HG03565 (cell line): ENCODE measurements around the gene PRKCH.

Experiments used
- ATAC-seq: cut with Tn5 transposase; IDR thresholded peaks from one replicate; pipeline ENCODE4 v1.9.1; 2021; ENCODE audit warnings: mild to moderate bottlenecking, moderate library complexity; ENCODE audit not compliant: unreplicated experiment

PRKCH gene

DNA sequence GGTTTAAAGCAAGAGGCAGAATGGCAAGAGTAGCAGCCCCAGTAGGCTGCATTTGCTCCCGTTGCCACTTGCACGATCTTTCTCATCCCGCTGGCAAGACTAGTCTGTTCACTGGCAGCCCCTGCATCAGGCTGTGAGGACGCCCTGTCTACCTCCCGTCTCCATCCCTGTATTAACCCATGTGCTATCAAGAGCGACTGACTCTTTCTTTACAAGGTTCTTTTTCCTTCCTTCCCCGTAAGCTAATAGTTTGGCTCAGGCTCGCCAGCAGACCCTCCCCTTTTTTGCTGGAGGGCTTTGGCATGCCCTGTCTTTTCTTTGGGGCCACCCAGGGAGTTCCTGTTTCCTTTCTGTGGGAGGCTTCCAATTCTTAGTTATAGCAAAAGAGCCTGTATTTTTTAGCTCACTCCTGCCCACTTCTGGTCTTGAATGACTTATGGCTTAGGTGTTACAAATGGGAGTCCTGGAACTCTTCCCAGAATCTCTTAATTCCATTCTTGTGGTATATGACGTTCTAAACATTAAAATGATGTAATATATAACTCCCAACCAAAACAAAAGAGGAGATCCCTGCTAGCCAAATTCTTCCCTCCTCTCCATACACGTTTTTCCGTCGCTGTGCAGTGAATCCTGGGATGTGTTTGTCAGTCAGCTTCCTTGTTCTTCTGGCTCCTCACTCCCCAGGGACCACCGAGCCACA, 149.0 kb downstream of the PRKCH start:
- ATAC-seq, result no peak

GRCh38 chr14:61470961-61471293, 149.5 kb downstream of the PRKCH start:
- no peak for ATAC-seq

- no peak for ATAC-seq
These were observed 150.1 kb downstream of the PRKCH start for GRCh38 chr14:61471297-61472005.

GRCh38 chr14:61472011-61472672, 150.8 kb downstream of the PRKCH start:
- ATAC-seq, result no peak

GRCh38 chr14:61472801-61473376, 151.5 kb downstream of the PRKCH start:
- no peak for ATAC-seq

DNA sequence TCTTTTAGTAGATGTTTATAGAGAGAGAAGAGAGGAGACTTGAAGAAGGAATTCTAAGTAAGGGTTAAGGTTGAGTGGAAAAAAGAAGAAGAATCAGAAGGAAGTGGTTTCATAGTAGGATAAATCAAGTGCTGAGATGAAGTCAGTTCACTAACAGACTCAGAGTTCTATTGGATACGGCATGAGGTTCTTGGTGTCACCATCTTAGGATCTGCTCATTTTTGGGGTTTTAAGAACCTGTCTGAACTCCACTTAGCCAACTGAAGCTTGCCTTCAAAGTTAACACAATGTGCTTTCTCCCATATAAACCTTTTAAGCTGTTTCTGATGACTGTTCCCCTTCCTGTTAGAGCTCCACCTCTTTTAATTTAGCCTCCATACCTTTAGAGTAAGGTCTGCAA, 152.6 kb downstream of the PRKCH start:
- no peak for ATAC-seq

- ATAC-seq, result no peak
These were observed 153.3 kb downstream of the PRKCH start for GRCh38 chr14:61474701-61475100.

- ATAC-seq, result no peak
These were observed 153.9 kb downstream of the PRKCH start for GRCh38 chr14:61475316-61475715.

DNA sequence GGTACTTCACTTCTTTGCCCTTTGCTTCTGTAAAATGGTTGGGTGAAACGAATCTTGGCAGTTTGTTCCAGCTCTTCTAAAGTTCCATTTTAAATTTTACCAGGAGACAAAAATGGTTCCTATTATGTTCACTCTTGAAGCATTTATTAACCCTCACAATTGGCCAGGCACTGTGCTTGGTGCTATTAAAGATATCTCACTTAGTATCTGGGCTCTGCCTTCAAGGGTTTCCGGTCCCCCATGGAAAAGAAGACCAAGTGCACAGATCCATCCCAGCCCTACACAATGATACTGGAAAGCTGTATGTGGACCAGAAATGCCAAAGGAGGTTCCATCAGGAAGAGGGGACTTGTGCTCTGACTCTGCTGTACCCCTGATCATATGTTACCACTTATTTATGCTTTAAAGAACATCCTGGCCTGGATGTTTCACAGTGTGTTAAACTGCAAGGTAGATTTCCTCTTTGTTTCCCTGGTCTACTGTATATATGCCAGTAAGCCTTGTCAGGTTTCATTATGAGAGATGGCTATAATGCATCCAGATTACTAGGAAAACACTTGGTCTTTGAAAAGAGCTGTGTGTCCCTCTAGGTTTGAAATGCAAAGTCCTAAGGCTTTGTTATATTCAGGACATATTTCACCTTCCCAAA, 154.8 kb downstream of the PRKCH start:
- no peak for ATAC-seq

GRCh38 chr14:61476754-61477410, 155.5 kb downstream of the PRKCH start:
- no peak for ATAC-seq

DNA sequence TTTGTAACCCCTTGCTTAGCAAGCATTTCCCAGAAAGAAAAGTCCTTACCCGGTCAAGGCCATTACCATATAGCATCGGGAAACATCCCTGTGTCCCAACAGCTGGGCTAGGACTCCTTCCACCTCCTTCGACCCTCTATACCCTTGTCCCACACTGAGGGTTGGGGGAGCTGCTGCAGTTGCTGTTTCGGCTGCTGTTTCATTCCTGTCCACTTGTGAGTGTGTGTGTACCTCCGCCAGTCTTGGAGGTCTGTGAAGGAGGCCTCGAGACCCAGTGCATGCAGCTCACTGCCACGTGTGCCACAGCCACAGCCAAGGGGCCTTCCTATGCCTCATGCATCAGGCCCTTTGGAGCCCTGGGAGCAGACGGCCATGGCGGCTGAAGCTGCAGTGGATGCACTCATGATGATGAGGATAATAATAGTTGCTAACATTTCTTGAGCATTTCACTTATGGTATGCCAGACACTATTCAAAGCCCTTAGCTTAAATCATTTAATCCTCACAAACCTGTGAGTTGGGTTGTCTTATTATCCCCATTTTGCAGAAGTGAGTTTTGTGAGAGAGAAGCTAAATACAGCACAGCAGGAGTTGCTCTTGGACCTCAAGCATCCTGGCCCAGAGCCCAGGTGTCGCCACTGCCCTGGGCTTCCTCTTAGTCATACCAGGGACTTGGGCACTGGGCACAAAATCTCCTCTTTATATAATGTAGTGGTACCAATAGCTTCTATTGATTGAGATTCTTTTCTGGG, 156.5 kb downstream of the PRKCH start:
- no peak for ATAC-seq

GRCh38 chr14:61478971-61479473, 157.6 kb downstream of the PRKCH start:
- ATAC-seq, result no peak

- ATAC-seq, result no peak
These were observed 158.5 kb downstream of the PRKCH start for GRCh38 chr14:61479746-61480502.

DNA sequence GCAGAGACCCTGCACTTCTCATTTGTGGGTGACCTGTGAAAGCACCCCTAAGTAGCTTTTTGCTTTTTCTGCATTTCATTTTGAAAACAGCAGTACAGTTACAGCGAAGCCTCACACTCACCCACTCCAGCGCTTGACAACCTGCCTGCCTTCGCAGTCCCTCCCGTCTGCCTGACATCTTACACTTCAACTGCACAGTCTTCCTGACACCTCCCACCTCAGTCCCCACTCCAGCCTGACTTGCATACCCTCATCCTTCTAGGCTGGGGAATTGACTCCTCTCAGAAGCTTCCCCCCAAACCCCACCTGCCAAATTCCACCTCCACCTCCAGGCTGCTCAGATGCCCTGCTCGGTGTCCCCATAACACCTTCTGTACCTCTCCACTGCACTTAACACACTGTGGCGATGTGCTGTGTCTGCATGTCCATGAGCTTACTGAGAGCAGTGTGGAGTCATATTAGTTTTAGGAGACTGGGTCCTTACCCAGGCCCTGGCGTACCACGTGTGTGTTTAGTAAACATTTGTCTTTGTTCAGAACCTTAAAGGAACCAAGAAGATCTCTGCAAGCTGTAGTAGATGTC, 159.4 kb downstream of the PRKCH start:
- no peak for ATAC-seq

GRCh38 chr14:61481701-61482100, 160.3 kb downstream of the PRKCH start:
- no peak for ATAC-seq

DNA sequence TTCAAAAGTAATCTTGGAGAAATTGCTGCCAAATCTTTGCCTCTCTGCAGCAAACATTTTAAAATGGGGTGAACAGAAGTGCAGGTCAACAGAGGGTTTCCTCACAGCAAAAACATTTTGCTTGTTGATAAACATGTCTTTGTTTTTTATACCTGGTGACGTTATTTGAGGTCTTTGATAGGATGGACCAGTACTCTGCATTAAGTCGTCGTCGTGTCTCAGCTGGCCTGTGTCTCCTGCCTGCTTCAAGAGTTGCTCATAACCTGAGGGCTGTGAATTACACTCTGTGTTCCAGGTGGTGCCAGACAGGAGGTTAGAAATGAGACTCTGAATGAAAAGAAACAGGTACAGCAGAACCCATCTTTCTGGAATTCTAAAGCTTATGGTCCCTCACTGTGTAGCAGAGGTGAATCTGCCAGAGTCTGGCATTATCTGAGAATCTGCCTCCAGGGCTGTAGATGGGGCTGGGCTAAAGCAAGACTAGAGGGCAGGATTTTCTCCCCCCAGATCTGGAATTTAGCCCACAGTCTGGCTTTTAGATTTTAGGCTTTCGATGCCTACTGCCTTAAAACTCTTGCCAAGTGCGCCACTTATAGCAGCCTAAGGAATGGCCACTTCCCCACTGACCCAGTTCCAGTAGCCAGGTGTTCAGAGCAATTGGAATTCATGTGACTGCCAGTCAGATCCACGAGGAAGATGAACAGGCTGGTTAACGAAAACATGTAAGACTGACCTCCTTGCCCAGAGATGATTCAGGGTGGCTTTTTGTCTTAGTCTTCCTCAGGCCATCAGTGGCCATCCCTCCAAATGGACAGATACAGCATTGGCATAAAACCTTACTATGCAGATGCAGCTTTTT, 161.2 kb downstream of the PRKCH start:
- ATAC-seq, result no peak

DNA sequence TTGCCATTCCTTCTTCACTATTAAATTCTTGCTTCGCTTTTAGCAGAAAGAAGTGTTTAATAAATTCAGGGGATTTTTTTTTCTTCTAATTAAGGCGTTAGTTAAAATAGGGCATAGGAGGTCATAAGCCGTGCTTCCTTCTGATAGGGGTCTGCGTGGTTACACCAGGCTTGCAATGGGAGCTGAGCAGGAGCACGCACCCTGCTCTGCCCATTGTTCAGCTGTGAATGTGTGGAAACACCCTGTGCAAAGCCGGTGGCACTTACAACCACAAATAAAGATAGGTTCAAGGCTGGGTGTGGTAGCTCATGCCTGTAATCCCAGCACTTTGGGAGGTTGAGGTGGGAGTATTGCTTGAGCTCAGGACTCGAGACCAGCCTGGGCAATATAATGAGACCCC, 162.1 kb downstream of the PRKCH start:
- no peak for ATAC-seq

- no peak for ATAC-seq
These were observed 162.7 kb downstream of the PRKCH start for GRCh38 chr14:61484031-61484430.
